Transverse colon (tissue), 4 donors: ENCODE data around the gene TRIM47.

Experiments
- CTCF ChIP-seq, 5 experiments: fragments of 200-600 bp in 3 of 5; fragments of 450-650 bp in 2 of 5; sonication (generic) in 3 of 5; IDR thresholded peaks; 1 replicate in 2 of 5; 2 replicates in 3 of 5; pipeline ENCODE4 v1.5.1; 2016 to 2017; ENCODE audit warnings: antibody characterized with exemption in 5 of 5, inconsistent platforms in 3 of 5, mild to moderate bottlenecking in 2 of 5, moderate library complexity in 1 of 5
- POLR2A ChIP-seq: fragments of 450-650 bp; IDR thresholded peaks from one replicate; pipeline ENCODE4 v1.6.1; 2016; ENCODE audit warnings: antibody characterized with exemption, mild to moderate bottlenecking, moderate library complexity
- POLR2AphosphoS5 ChIP-seq, 3 donors: sonication (generic); formaldehyde crosslinking; IDR thresholded peaks; one replicate each; pipeline ENCODE4 v1.6.1; 2016; ENCODE audit warnings: antibody characterized with exemption in 3 of 3

GRCh38 chr17:75880266-75880665, 1.9 kb upstream of the TRIM47 start:
- no peak for TF ChIP-seq CTCF (IDR thresholded peaks at IDR 0.05)
- TF ChIP-seq POLR2A, result no peak
- no peak for TF ChIP-seq POLR2AphosphoS5 (IDR thresholded peaks at IDR 0.05)
